Sciatic nerve (tissue), 2 donors: ENCODE measurements around the gene TIA1. TPM values are rescaled to one million over a fixed set of nuclear protein-coding genes. Genes with fewer than 3 reads are reported as not detected.
A peak's percentile ranks its signal among the peaks of the same experiment; 100 is the strongest.
"Not testable (repeated sequence)": the region's sequence is repeated elsewhere in the genome, so short reads cannot be mapped to it uniquely, and the experiment has no call there.

Experiments used
- ATAC-seq: fragments of 200-7000 bp; cut with Tn5 transposase; one replicate; pipeline ENCODE4 v1.9.1; 2020; ENCODE audit warnings: mild to moderate bottlenecking, moderate library complexity
- DNase-seq: peaks from one replicate; pipeline ENCODE4 v3.0.0-alpha.2; 2020; ENCODE audit warnings: low spot score
- intact Hi-C: fragments of 100-400 bp; cut with DNase I; formaldehyde crosslinking; loops from one replicate; pipeline ENCODE4 v1.14.2; 2022
- total RNA-seq: library from RNA; stranded (reverse); fragmentation: NEBNext Ultra II Directional; extraction: Animal tissue kit (Norgen Biotek cat#: 25700); gene quantifications from one replicate; pipeline ENCODE4 v1.2.1, GENCODE V29; 2021
- donor health status: DM: no; HTN: no; CAD: no.
- donor health status: DM: no; HTN: no; CAD: no.

TIA1 gene
- total RNA-seq = 140 TPM

DNA sequence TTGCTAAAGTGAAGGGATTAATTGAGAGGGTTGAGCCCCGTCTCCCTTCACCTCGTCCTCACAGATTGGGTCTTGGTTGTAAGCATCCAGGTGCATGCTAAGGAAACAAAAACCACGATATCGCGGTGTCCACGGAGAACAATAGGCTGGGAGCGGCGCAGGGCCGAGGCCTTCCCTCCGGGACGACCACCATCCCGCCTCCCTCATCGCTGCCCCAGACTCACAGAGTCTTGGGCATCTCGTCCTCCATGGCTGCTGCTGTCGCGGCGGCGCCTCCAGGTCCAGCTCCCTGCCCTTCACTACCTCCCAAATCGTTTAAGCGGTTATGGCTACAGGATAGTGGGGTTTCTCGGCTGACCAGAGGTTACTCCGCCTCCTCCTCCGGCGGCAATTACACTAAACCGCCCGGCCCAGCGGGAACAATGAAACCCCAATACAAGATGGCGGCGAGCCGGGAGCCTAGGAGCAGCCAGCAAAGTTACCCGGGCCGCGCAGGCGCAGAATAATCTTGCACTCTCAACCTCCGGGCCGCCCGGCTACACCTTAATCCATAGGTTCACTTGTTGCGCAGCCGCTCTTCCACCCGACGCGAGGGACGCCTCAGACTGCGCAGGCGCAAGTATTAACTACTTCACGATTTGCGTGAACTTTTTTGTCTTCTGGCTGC lies at the start of gene TIA1:
TSS of gene TIA1 (minus strand) at position 448 of the 667 bp plus-strand sequence. CDS start at position 250, 198 bp downstream.
- intact Hi-C loops = no loop called here

DNA sequence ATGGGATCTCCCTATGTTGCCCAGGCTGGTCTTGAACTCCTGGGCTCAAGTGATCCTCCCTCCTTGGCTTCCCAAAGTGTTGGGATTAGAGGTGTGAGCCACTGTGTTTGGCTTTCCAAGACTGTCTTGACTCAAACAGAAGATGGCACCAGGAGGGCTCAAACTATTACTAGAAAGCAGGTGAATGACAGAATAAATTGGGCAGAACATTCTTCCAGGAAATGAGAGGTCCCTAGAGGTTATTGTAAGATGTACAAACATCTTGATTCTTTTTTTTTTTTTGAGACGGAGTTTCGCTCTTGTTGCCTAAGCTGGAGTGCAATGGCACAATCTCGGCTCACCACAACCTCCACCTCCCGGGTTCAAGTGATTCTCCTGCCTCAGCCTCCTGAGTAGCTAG lies 49.4 kb upstream of the TIA1 start:
- ATAC-seq = not testable (repeated sequence)

More for the DNA sequence above, at the start of gene TIA1:
- DNase-seq (peak; percentile 98), ATAC-seq (peak; percentile 99)

DNA sequence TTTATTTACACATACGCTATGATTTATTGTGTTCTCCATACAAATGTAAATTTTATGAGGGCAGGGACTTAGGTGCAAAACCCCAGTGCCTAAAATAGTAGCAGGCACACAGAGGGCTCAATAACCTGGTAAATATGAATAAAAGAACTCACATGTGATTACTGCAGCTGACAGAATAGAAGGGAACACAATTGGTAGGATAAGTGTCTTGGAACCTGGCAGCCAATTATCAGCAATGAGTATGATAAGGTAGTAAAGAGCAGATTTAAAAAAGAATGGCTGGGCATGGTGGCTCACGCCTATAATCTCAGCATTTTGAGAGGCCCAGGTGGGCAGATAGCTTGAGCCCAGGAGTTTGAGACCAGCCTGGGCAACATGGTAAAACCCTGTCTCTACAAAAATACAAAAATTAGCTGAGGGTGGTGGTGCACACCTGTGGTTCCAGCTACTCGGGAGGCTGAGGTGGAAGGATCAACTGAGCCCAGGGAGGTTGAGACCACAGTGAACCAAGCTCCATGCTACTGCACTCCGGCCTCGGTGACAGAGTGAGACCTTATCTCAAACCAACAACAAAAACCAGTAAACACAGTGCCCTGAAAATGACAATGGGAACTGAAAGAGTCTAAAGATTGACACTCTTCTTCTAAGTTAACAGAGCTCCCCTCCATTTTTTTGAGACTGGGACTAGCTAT lies 35.2 kb upstream of the TIA1 start:
- DNase-seq (no peak), ATAC-seq (no peak)
- intact Hi-C loops = no loop called here

More for the DNA sequence above, 49.4 kb upstream of the TIA1 start:
- DNase-seq, intact Hi-C loops: not testable (repeated sequence)

DNA sequence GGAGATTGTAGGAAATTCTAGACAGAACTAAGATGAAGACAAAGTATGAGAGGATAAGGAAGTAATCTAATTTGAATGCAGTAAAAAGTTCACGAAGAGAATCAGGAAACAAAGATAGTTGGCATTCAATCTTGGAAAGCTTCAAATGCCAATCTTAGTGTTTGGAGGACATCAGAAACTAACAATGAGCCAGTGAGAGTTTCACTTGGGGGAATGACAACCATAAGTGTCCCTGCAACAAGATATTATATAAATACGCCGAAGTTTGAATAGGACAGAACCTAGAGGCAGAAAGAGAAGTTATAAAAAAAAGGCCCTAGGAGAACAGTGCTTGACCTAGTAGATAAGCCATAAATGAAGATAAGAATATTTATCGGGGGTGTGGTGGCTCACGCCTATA lies 34.0 kb upstream of the TIA1 start:
- ATAC-seq (no peak), DNase-seq (no peak)
- intact Hi-C loops = no loop called here

- intact Hi-C loops = no loop called here
- ATAC-seq = no peak
Measured at GRCh38 chr2:70280242-70280798, 31.9 kb upstream of the TIA1 start.

GRCh38 chr2:70270323-70270722 lies 21.9 kb upstream of the TIA1 start:
- ATAC-seq = no peak
- intact Hi-C loops = no loop called here
- no peak for DNase-seq

More at GRCh38 chr2:70280242-70280798, 31.9 kb upstream of the TIA1 start:
- no peak for DNase-seq

- intact Hi-C loops, DNase-seq: not testable (repeated sequence)
Measured at GRCh38 chr2:70269422-70270302, 21.2 kb upstream of the TIA1 start.

DNA sequence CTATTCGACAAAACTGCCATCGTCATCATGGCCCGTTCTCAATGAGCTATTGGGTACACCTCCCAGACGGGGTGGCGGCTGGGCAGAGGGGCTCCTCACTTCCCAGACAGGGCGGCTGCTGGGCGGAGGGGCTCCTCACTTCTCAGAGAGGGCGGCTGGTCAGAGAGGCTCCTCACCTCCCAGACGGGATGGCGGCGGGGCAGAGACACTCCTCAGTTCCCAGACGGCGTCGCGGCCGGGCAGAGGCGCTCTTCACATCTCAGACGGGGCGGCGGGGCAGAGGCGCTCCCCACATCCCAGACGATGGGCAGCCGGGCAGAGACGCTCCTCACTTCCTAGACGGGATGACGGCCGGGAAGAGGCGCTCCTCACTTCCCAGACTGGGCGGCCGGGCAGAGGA lies 18.5 kb upstream of the TIA1 start:
- ATAC-seq, intact Hi-C loops, DNase-seq: not testable (repeated sequence)

More at GRCh38 chr2:70269422-70270302, 21.2 kb upstream of the TIA1 start:
- ATAC-seq = not testable (repeated sequence)

DNA sequence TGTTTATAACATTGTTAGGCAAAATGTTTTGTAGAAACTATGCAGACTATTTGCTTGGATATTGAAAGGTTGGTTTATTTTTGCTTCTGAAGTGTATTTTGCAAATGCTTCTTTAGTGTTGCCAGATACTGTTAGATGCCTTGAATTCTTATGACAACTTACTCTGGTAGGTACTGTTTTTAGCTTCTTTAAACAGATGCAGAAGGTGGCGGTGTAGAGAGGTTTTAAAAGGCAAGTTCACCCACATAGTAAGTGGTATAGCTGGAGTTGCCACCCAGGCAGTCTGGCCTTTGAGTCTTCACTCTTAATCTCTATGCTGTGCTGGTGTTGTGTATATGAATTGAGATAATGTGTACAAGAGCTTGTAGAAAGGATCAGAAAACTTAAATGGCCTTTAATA lies 13.1 kb upstream of the TIA1 start:
- DNase-seq (no peak), ATAC-seq (no peak)
- intact Hi-C loops = no loop called here

DNA sequence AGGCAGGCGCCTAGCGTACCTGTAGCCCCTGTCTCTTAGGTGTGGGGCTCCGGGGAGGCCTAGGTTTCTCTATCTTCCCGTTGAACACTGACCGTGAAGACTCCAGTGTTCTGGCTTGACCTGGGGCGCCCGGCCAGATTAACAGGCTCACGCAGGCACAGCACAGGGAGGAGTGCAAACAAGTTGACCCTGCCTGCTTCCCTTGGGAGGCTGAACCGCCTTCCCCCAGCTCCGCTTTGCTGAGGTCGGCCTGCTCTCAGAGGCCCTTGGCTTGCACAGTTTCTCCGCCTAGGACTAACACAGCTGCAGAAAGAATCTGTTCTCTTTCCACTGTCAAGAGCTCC lies 10.1 kb upstream of the TIA1 start:
- peak; percentile 84 for DNase-seq
- intact Hi-C loops = no loop called here
- peak; percentile 82 for ATAC-seq

DNA sequence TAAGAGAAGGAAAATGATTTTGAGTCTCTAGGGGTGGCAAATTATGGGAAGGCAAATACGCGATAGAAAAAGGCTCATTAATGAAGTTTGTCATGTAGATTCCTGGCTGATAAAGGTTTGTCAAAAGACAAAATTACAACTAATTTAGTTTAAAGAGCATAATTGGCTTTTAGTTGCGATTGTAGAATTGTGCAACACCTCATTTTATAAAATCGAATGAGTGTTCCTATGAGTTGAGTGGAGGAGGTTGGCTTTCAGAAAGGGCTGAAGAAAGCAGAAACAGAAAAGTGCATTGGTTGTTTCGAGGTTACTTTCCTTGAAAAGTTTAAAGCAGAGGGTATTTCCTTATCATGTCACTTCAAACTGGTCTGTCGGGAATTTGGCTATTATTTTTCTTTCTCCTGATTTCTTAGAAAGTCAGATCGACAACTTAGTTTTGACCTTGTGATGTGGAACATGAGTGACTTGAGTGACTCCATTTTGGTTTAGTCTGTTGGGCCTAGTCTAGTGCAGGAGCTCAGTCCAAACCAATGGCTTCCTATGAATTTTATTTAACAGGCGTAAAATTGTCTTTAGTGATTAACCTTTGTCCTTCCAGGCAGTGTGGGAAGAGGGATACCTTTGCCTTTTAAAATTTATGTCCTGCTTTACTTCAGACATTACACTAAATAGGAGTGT lies 7.3 kb upstream of the TIA1 start:
- DNase-seq = no peak
- ATAC-seq = no peak
- intact Hi-C loops = no loop called here

DNA sequence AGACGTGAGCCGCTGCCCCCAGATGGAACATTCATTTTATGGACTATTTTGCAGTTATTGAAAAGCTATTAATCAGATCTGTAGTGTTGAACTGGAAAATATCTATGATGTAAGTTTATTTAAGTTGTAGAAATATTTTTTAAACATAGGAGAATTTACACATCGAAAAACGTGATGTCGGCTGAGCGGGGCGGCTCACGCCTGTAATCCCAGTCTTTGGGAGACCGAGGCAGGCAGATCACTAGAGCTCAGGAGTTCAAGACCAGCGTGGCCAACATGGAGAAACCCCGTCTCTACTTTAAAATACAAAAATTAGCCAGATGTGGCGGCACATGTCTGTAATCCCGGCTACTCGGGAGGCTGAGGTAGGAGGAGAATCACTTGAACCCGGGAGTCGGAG lies 2.0 kb upstream of the TIA1 start:
- intact Hi-C loops = no loop called here
- DNase-seq (no peak), ATAC-seq (no peak)

- no peak for DNase-seq
- ATAC-seq = no peak
- intact Hi-C loops = no loop called here
Measured at GRCh38 chr2:70247364-70248180, 856 bp downstream of the TIA1 start.

DNA sequence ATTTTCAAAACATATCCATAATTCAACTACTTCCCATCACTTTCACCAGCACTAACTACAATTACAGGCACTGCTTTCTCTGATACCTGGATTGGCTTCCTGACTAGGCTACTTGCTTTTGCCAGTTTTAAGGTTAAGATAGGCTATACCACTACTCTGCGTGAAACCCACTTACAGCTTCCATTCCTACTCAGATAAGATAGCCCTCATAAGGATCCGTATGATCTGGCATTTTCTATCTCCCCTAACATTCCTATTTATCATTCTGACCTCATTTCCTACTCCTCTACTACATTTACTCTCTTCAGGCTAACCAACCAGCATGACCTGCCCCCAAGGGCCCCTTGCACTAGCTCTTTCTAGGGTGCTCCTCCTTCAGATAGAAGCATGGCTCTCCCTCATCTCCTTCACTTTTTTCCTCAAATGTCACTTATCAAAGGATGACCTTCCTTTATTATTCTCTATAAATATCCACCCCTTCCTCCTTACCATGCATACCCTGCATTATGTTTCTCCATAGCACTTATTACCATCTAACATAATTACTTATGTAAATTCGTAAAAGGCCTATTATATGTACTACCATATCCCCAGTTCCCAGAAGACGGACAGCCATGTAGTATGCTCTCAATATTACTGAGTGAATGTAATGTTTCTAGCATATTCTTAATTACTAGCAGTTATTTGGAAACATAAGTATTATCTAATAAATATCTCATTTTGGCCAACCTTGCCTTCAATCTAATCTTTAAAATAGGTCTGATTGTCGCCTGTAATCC lies 4.4 kb downstream of the TIA1 start:
- intact Hi-C loops = no loop called here

GRCh38 chr2:70242552-70242951 lies 5.9 kb downstream of the TIA1 start:
- intact Hi-C loops = no loop called here
- ATAC-seq = no peak
- no peak for DNase-seq

More for the DNA sequence above, 4.4 kb downstream of the TIA1 start:
- ATAC-seq = no peak
- DNase-seq = no peak

DNA sequence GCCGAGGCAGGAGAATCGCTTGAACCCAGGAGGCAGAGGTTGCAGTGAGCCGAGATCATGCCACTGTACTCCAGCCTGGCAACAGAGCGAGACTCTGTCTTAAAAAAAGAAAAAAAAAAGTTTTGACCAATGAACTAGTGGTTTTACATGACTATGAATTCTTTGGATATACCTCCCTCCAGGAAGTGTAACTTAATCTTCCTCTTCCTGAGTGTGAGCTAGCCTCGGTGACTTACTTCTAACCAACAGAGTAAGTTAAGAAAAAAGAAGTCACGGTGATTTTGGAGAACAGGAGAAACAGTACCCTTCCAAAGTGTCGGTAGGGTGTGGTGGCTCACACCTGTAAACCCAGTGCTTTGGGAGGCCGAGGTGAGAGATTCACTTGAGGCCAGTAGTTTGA lies 7.1 kb downstream of the TIA1 start:
- intact Hi-C loops = no loop called here
- DNase-seq = no peak
- ATAC-seq = no peak

DNA sequence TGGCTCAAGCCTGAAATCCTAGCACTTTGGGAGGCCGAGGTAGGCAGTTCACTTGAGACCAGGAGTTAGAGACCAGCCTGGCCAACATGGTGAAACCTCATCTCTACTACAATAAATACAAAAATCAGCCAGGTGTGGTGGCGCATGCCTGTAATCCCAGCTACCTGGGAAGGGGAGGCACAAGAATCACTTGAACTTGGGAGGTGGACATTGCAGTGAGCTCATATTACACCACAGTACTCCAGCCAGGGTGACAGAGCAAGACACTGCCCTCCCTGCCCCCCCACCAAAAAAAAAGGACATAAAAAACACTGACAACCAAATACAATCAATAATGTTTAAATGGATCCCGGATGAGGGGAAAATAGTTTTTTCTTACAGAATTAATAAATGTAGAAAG lies 7.8 kb downstream of the TIA1 start:
- intact Hi-C loops = no loop called here
- DNase-seq (no peak), ATAC-seq (no peak)
